SU-DHL-6 (cell line): Measurements from ENCODE around the gene ELF2.

Experiments used
- CTCF ChIP-seq: fragments of 200-600 bp; sonication (generic); IDR thresholded peaks from one replicate; pipeline ENCODE4 v1.5.1; 2017; ENCODE audit warnings: antibody characterized with exemption, mild to moderate bottlenecking, low read length, moderate library complexity; ENCODE audit not compliant: insufficient read depth, poor library complexity, severe bottlenecking
- EZH2phosphoT487 ChIP-seq: fragments of 200-600 bp; sonication (generic), shearing (Covaris generic); conservative IDR thresholded peaks from 2 replicates; pipeline ENCODE4 v1.6.1; 2018; ENCODE audit warnings: mild to moderate bottlenecking, antibody characterized with exemption, low read length, moderate library complexity, mixed read lengths

- TF ChIP-seq CTCF (no peak), EZH2phosphoT487 (no peak)
Measured at GRCh38 chr4:139007640-139008039, 169.4 kb downstream of the ELF2 start.
